Measurements from ENCODE around the gene C3orf18.

Gene C3orf18

GRCh38 chr3:50603261-50604109 is 35.9 kb upstream of the C3orf18 start:
- DNase-seq, result no peak

GRCh38 chr3:50602595-50603191 is 35.1 kb upstream of the C3orf18 start:
- DNase-seq, result no peak

GRCh38 chr3:50600841-50601591 is 33.5 kb upstream of the C3orf18 start:
- peak; percentile 76 for DNase-seq

- DNase-seq, result no peak
Measured at GRCh38 chr3:50600141-50600753, 32.7 kb upstream of the C3orf18 start.

GRCh38 chr3:50599716-50600118 is 32.2 kb upstream of the C3orf18 start:
- DNase-seq, result no peak

GRCh38 chr3:50599115-50599715 is 31.7 kb upstream of the C3orf18 start:
- no peak for DNase-seq

- no peak for DNase-seq
Measured at GRCh38 chr3:50594253-50594785, 26.8 kb upstream of the C3orf18 start.

GRCh38 chr3:50592568-50592967 is 25.0 kb upstream of the C3orf18 start:
- no peak for DNase-seq

GRCh38 chr3:50591196-50591741 is 23.7 kb upstream of the C3orf18 start:
- DNase-seq, result no peak

- DNase-seq, result no peak
Measured at GRCh38 chr3:50588759-50589433, 21.3 kb upstream of the C3orf18 start.

GRCh38 chr3:50587806-50588758 is 20.5 kb upstream of the C3orf18 start:
- no peak for DNase-seq

- DNase-seq, result no peak
Measured at GRCh38 chr3:50587373-50587772, 19.8 kb upstream of the C3orf18 start.

- no peak for DNase-seq
Measured at GRCh38 chr3:50586763-50587070, 19.2 kb upstream of the C3orf18 start.

GRCh38 chr3:50585919-50586762 is 18.6 kb upstream of the C3orf18 start:
- DNase-seq, result no peak

GRCh38 chr3:50584391-50584790 is 16.8 kb upstream of the C3orf18 start:
- no peak for DNase-seq

- no peak for DNase-seq
Measured at GRCh38 chr3:50583897-50584296, 16.4 kb upstream of the C3orf18 start.

- no peak for DNase-seq
Measured at GRCh38 chr3:50582083-50582482, 14.5 kb upstream of the C3orf18 start.

- DNase-seq, result no peak
Measured at GRCh38 chr3:50581459-50581842, 13.9 kb upstream of the C3orf18 start.

- DNase-seq, result no peak
Measured at GRCh38 chr3:50580683-50581458, 13.3 kb upstream of the C3orf18 start.
